Endometrium (tissue), 2 donors: ENCODE measurements around the gene CAMK2G.
"Not testable (repeated sequence)": the region's sequence is repeated elsewhere in the genome, so short reads cannot be mapped to it uniquely, and the experiment has no call there.

Experiments used
- FAIRE-seq: peaks from 2 replicates; lab custom pipeline; 2012; peaks lifted over from hg19 to GRCh38; lab: Jason Lieb, UNC
- donor health status: control.
- donor health status: control.

The CAMK2G gene

GRCh38 chr10:73838827-73839226 lies 35.5 kb downstream of the CAMK2G start:
- no peak for FAIRE-seq

GRCh38 chr10:73838008-73838567 lies 36.3 kb downstream of the CAMK2G start:
- FAIRE-seq: no peak

GRCh38 chr10:73837072-73837471 lies 37.3 kb downstream of the CAMK2G start:
- FAIRE-seq: no peak

- FAIRE-seq: no peak
These were observed 37.9 kb downstream of the CAMK2G start for GRCh38 chr10:73836427-73836980.

GRCh38 chr10:73829090-73829489 lies 45.3 kb downstream of the CAMK2G start:
- not testable (repeated sequence) for FAIRE-seq

- FAIRE-seq: no peak
These were observed 46.2 kb downstream of the CAMK2G start for GRCh38 chr10:73828161-73828560.

GRCh38 chr10:73827346-73828089 lies 46.8 kb downstream of the CAMK2G start:
- FAIRE-seq: no peak

- no peak for FAIRE-seq
These were observed 50.1 kb downstream of the CAMK2G start for GRCh38 chr10:73824146-73824725.

GRCh38 chr10:73823391-73823790 lies 51.0 kb downstream of the CAMK2G start:
- FAIRE-seq: no peak

GRCh38 chr10:73819513-73820093 lies 54.8 kb downstream of the CAMK2G start:
- FAIRE-seq: no peak

GRCh38 chr10:73819081-73819480 lies 55.3 kb downstream of the CAMK2G start:
- no peak for FAIRE-seq

GRCh38 chr10:73818402-73818801 lies 56.0 kb downstream of the CAMK2G start:
- no peak for FAIRE-seq

GRCh38 chr10:73817826-73818225 lies 56.5 kb downstream of the CAMK2G start:
- no peak for FAIRE-seq

- no peak for FAIRE-seq
These were observed 57.2 kb downstream of the CAMK2G start for GRCh38 chr10:73816917-73817729.

GRCh38 chr10:73815719-73816030 lies 58.7 kb downstream of the CAMK2G start:
- no peak for FAIRE-seq

GRCh38 chr10:73814896-73815718 lies 59.2 kb downstream of the CAMK2G start:
- FAIRE-seq: no peak

GRCh38 chr10:73814276-73814895 lies 60.0 kb downstream of the CAMK2G start:
- FAIRE-seq: no peak

GRCh38 chr10:73813333-73813732 lies 61.0 kb downstream of the CAMK2G start:
- FAIRE-seq: no peak

GRCh38 chr10:73812657-73813056 lies 61.7 kb downstream of the CAMK2G start:
- FAIRE-seq: no peak

GRCh38 chr10:73810735-73811465 lies 63.5 kb downstream of the CAMK2G start:
- FAIRE-seq: no peak
